Large intestine (tissue), 3 donors: ENCODE data around the gene IGSF3. TPM values are rescaled to one million over a fixed set of nuclear protein-coding genes. Genes with fewer than 3 reads are reported as not detected.
"Not testable (repeated sequence)": the region's sequence is repeated elsewhere in the genome, so short reads cannot be mapped to it uniquely, and the experiment has no call there.

Experiments used
- DNase-seq, 2 donors: peaks; one replicate each; pipeline versions ENCODE4 v3.0.0 to v3.0.0-alpha.2; 2013
- H3K27ac ChIP-seq: one replicate; pipeline ENCODE4 v1.5.1; 2013; ENCODE audit warnings: low read length
- H3K27me3 ChIP-seq: 2 replicates; pipeline ENCODE4 v1.6.1; 2013; ENCODE audit warnings: low read length; ENCODE audit not compliant: control insufficient read depth, insufficient read depth
- H3K36me3 ChIP-seq: 2 replicates; pipeline ENCODE4 v1.6.1; 2013; ENCODE audit warnings: low read length; ENCODE audit not compliant: control insufficient read depth, insufficient read depth
- H3K4me1 ChIP-seq: one replicate; pipeline ENCODE4 v1.6.1; 2013; ENCODE audit warnings: low read length; ENCODE audit not compliant: control insufficient read depth, insufficient read depth
- H3K4me3 ChIP-seq: one replicate; pipeline ENCODE4 v1.5.1; 2013; ENCODE audit warnings: low read length
- H3K9me3 ChIP-seq: one replicate; pipeline ENCODE4 v1.6.1; 2013; ENCODE audit warnings: mild to moderate bottlenecking, low read depth, low read length, moderate library complexity; ENCODE audit not compliant: control insufficient read depth
- WGBS: methylation state at CpG from one replicate; pipeline ENCODE4 v1.1.5; 2013; ENCODE audit warnings: low lambda C conversion rate; ENCODE audit not compliant: insufficient coverage; 5-methylcytosine and 5-hydroxymethylcytosine counted together
- polyA plus RNA-seq: library from polyadenylated mRNA; unstranded; fragments of 120-200 nt; gene quantifications from one replicate; pipeline ENCODE4 v1.2.1, GENCODE V29; 2013

IGSF3 gene
- polyA plus RNA-seq, 1 donor = 36.1 TPM

DNA sequence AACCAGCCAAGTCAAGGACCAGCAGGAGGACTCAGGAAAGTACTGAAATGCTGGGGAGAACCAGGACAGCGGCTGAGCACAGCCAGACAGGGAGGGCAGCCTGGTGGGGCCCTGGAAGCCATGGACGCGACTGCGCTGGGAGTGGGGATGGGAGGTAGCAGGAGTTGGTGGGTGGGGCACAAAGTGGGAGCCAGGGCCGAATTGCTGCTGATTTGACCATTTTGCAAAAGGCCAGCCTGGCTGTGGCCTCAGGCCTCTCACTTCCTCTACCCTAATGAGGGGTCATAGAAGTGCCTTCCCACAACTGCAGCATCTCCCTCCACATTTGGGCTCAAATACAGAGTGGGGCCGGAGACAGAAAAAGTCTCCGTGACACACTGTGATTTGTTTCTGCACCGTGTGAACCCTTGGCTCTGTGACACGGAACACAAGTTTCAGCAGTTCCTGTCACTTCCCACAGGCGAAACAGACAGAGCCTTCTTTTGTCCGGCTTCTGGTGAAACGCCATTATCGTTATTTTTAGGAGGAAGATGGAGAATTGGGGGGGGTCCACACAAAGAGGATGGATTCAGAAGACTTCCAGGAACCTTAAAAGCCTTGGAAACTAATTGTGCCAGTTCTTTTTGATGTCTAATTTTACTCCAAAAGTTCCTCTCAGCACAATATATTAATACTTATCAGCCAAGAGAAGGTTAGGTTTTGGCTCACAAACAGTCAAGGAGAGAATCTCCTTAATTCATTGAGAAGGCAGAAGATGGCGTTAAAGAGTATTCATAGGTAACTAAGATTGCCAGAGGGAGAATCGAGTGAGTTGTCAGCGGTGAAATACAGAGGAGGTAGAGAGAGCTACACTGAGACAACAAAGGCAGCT lies 21.5 kb downstream of the IGSF3 start:
- H3K36me3 ChIP-seq, H3K27me3 ChIP-seq, DNase-seq, H3K9me3 ChIP-seq, H3K4me3 ChIP-seq: not testable (repeated sequence)
- peaks cover 42% of the 10 kb centered on the region for H3K4me1 ChIP-seq
- peak overlapping the region; percentile 74 for H3K27ac ChIP-seq
- WGBS = no CpG with 5 or more reads among the region's 16 CpGs

DNA sequence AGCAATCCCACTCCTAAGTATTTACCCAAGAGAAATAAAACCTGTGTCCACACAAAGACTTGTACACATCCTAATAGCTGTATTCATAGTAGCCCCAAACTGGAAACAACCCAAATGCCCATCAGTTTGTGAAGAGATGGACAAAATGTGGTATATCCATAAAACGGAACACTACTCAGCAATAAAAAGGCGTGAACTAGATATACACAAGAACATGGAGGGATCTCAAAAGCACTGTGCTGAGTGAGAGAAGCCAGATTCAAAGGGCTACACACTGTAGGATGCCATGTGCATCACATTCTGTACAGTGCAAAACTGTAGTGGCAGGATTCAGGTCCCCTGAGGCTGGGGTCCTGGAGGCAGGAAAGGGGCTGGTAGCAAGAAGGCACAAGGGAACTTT lies 22.5 kb downstream of the IGSF3 start:
- H3K4me3 ChIP-seq, H3K27me3 ChIP-seq, H3K9me3 ChIP-seq, DNase-seq, H3K36me3 ChIP-seq: not testable (repeated sequence)
- Histone ChIP-seq H3K4me1 (peaks cover 42% of the 10 kb centered on the region), H3K27ac (peak overlapping the region; percentile 74)
- no CpG with 5 or more reads among the region's 2 CpGs for WGBS

DNA sequence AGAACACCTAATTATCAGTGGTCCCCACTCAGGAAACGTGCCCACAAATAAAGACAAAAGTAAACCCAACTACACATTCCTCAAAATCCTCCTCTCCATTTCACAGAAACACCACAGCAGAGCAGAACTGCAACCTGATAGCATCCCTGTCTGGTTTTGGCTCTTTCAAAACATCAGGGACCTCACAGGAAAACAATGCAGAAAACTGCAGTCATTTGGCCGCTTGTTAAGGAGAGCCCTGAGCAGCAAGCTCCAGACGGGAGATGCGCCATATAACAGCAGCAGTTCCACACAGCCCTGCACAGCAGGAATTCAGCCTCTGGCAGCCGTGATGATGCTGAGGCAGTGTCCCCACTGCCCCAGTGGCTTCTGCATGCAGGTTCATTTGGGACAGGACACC lies 23.4 kb downstream of the IGSF3 start:
- WGBS = no CpG with 5 or more reads among the region's 5 CpGs
- H3K4me3 ChIP-seq, DNase-seq, H3K36me3 ChIP-seq, H3K27me3 ChIP-seq, H3K9me3 ChIP-seq: not testable (repeated sequence)
- Histone ChIP-seq H3K27ac (peak overlapping the region; percentile 95), H3K4me1 (peaks cover 42% of the 10 kb centered on the region)

DNA sequence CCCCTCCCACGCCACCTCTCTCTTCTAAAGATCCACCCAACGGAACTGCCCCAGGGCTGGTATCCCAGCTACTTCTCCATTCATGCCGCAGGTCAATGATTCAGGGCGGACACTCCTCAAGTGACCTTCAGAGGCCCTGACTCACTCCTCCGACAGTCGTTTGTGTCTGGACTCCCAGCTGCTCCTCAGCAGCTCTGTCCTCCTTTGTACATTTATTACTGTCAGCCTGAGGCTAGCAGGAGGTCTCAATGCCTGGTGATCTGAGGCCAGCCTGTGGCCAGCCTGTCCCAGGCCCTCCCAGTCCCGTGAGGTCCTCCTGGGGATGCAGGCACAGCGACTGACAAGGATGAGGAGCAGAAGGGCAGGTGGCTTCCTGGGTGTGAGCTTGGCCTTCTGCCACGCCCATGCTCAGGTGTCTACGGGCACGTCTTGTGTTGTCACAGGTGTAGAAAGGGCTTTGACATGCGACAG lies 24.2 kb downstream of the IGSF3 start:
- H3K36me3 ChIP-seq, H3K9me3 ChIP-seq, H3K27me3 ChIP-seq: not testable (repeated sequence)
- WGBS = no CpG with 5 or more reads among the region's 12 CpGs
- Histone ChIP-seq H3K4me1 (peaks cover 37% of the 10 kb centered on the region), H3K27ac (peak overlapping the region; percentile 95), H3K4me3 (peak overlapping the region; percentile 8)
- DNase-seq = peak; percentile 93 to 95

DNA sequence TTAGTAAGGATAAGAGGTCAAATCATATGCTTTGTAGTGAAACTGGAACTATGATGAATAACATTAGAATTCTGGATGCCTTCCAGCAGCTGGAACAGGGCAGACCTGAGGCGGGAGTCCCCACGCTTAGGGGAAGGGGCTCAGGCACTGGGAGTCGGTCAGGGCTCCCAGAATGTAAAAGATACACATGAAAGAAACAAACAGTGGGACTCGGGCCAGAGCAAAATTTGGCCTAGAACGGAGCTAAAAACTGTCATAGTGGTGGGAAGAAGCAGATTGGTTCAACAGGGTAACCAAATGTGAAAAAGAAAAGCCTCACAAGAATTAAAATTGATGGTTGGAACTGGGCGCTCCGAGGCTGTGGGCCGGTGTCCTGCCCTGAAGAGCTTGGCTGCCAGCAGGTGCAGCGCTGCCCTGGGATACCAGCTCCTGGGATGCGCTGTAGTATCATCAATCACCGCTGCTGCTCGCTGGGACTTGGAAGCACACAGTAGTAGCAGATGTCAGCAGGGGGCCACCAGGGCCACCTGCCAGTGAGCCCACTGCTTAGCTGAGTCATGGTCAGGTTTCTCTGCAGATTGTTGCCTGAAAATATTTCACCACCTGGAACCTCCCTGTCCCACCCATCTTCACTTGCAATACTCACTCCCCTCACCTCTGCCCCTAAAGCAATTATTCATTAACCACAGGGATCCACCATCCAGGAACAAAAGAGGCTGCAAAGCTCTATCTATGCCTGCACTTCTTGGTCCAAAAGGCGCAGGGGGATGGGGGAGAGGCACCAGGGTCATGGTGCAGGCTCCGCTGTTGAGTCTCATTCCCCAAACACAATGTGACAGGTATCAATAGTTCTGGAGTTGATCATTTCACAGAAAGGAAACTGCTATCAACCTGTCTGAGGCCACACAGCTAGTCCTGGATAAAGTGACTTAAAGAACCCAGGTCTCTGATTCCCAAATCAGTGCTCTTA lies 24.9 kb downstream of the IGSF3 start:
- Histone ChIP-seq H3K4me1 (peaks cover 33% of the 10 kb centered on the region), H3K27ac (peak overlapping the region; percentile 95), H3K4me3 (peak overlapping the region; percentile 8)
- not testable (repeated sequence) for H3K36me3 ChIP-seq, H3K27me3 ChIP-seq, H3K9me3 ChIP-seq
- DNase-seq = peak; percentile 66 to 81
- 40% methylated on average over 1 of the region's 14 CpGs for WGBS

DNA sequence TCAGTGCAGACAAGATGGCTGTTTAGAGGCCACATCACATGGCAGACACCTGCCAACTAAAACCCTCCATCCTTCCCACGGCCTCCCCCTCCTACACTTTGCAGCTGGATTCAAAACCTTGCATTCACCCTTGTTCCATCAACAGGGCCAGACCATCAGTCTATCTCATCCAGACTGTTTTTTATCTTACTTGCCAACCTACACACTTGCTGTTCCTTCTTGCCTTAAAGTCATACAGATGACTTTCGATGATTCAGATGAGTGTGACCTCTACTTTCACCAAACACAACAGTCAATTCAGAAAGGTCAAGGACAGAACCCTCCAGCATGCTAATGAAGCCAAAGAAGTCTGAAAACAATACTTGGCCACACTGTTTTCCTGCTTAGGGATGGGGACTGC lies 29.9 kb downstream of the IGSF3 start:
- H3K27ac ChIP-seq, H3K27me3 ChIP-seq, H3K9me3 ChIP-seq, H3K36me3 ChIP-seq, H3K4me3 ChIP-seq, DNase-seq: not testable (repeated sequence)
- H3K4me1 ChIP-seq = peaks cover 16% of the 10 kb centered on the region
- WGBS = no CpG with 5 or more reads among the region's 2 CpGs

DNA sequence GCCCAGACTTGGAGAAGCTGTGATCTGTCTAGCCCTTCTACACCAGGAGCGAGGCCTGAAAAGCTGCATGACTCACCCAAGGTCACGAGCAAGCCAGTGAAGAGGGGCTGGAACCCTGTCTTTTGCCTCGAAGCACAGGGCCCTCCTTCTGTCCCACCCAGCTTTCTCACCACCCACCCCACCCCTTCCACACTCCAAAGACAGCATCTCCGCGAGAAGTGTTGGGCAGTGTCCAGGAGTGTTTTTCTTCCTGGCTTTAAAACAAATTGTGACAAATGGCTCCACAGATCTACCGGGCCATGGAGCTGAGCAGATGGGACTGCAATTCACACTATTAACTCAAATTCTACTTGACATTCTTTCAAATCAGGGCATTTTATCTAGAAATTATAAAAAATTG lies 30.9 kb downstream of the IGSF3 start:
- not testable (repeated sequence) for H3K36me3 ChIP-seq, H3K27me3 ChIP-seq, H3K4me3 ChIP-seq, H3K27ac ChIP-seq, H3K9me3 ChIP-seq, DNase-seq
- peaks cover 16% of the 10 kb centered on the region for H3K4me1 ChIP-seq
- WGBS = no CpG with 5 or more reads among the region's 6 CpGs

DNA sequence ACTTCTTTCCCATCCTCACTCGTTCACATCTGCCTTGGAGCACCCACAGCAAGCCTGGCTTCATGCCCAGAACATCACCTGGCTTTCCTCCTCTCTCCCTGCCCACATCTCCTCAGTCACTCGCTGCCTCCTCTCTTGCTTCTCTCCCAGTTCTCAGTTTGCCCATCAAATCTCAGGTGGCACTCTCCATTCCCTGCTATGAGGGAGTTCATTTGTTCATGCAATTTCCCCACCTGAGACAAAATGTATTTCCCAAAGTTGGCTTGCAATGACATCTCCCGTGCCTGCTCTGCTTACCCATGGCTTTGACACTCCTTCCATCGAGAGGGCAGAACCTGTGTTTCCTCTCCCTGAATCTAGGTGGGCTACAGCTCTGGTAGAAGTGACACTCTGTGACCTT lies 33.1 kb downstream of the IGSF3 start:
- H3K36me3 ChIP-seq, H3K27ac ChIP-seq, DNase-seq, H3K27me3 ChIP-seq, H3K9me3 ChIP-seq, H3K4me3 ChIP-seq: not testable (repeated sequence)
- peaks cover 12% of the 10 kb centered on the region for H3K4me1 ChIP-seq
- no CpG with 5 or more reads among the region's 4 CpGs for WGBS

DNA sequence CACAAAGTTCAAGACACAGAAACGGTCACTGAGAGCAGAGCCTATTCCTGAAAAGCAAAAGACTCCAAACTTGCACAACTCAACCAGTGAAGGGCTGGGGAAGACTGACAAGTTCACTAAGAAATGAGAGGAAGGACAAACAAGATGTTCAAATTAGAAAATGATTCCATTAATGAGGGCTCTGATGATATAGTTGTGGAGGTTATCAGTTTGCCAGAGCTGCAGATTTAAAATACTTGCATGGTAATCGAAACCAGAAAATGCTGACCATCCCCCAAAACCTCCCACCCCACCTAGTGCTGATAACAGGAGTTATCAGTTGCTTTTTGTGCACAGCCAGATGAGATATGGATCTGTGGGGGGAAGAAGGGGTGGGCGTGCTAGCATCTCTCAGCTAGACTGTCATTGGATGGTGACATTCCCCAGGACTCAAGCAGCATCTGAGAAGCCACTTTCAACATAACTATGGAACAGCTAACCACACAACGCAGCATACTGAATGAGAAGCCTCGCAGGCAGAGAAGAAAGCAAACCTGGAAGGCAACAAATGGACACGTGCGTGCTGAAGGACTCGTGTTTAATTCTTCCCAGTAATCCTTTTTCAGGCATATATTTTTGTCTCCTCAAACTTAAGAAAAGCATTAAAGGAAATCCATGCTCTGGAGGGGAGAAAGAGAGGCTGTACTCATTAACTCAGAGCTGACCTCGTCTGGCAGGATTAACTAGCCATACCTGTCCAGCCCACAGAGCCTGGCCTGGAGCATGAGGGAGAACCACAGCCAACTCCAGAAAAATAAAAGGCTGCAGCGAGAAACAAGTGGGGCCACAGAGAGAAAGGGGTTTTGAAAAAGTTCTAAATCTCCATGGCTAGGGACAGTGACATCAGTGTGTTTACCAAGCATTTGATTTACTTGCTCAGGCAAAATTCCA lies 35.3 kb downstream of the IGSF3 start:
- WGBS = 100% methylated on average over 1 of the region's 10 CpGs
- H3K27ac ChIP-seq = peak overlapping the region; percentile 43
- not testable (repeated sequence) for H3K27me3 ChIP-seq, H3K36me3 ChIP-seq, H3K4me3 ChIP-seq, DNase-seq, H3K9me3 ChIP-seq
- H3K4me1 ChIP-seq = peaks cover 14% of the 10 kb centered on the region
